OCI-LY1 (cell line): Measurements from ENCODE around the gene ARHGEF33.

Source experiments
- EZH2 ChIP-seq: fragments of 200-600 bp; sonication (generic), shearing (Covaris generic); IDR thresholded peaks from 2 replicates; pipeline ENCODE4 v1.8.0; 2017; ENCODE audit warnings: borderline replicate concordance, mixed run types, mild to moderate bottlenecking, antibody characterized with exemption, low read length, moderate library complexity, mixed read lengths
- TF ChIP-seq, protein P1 (sequence below): fragments of 200-600 bp; sonication (generic), shearing (Covaris generic); IDR thresholded peaks from 2 replicates; pipeline ENCODE4 v1.5.1; 2017; ENCODE audit warnings: mild to moderate bottlenecking, antibody characterized with exemption, low read length, moderate library complexity, mixed read lengths

DNA sequence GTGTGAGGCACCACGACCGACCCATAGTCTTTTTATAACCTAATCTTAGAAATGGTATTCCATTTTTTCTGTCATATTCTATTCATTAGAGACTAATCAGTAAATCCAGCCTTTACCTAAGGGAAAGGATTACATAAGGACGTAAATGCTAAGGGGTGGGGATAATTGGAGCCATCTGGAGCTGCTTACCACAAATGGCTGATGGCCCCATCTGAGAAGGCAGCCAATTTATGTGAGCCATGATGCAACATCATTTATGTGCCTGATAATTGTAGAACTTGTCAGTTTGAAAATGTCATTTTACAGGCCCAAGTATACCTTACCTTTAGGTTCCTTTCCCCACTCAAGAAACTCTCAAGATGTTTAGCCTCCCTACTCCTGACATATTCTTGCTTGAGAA lies 44.0 kb downstream of the ARHGEF33 start:
- TF ChIP-seq, protein P1, sequence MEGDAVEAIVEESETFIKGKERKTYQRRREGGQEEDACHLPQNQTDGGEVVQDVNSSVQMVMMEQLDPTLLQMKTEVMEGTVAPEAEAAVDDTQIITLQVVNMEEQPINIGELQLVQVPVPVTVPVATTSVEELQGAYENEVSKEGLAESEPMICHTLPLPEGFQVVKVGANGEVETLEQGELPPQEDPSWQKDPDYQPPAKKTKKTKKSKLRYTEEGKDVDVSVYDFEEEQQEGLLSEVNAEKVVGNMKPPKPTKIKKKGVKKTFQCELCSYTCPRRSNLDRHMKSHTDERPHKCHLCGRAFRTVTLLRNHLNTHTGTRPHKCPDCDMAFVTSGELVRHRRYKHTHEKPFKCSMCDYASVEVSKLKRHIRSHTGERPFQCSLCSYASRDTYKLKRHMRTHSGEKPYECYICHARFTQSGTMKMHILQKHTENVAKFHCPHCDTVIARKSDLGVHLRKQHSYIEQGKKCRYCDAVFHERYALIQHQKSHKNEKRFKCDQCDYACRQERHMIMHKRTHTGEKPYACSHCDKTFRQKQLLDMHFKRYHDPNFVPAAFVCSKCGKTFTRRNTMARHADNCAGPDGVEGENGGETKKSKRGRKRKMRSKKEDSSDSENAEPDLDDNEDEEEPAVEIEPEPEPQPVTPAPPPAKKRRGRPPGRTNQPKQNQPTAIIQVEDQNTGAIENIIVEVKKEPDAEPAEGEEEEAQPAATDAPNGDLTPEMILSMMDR = no peak
- TF ChIP-seq EZH2 = no peak
